Myocyte (in vitro differentiated cells): ENCODE results near the gene PCBD1. TPM values are rescaled to one million over a fixed set of nuclear protein-coding genes. Genes with fewer than 3 reads are reported as not detected.

ENCODE experiments used
- DNase-seq: peaks from one replicate; pipeline ENCODE4 v3.0.0-alpha.2; 2012; ENCODE audit warnings: low read depth
- total RNA-seq: library from RNA; depleted of rRNA; stranded (reverse); fragments of >200 nt; gene quantifications from 2 replicates; pipeline ENCODE4 v1.2.3, GENCODE V29; 2014

Gene PCBD1
- total RNA-seq, 1 donor from 2014 or later = 58.8 TPM

- DNase-seq = no peak
Observed at GRCh38 chr10:70836319-70836718, 52.0 kb downstream of the PCBD1 start.

- no peak for DNase-seq
Observed at GRCh38 chr10:70834441-70835151, 53.8 kb downstream of the PCBD1 start.

GRCh38 chr10:70834021-70834420 lies 54.3 kb downstream of the PCBD1 start:
- DNase-seq = no peak

GRCh38 chr10:70833601-70834000 lies 54.8 kb downstream of the PCBD1 start:
- no peak for DNase-seq

Other genes starting within 250 kb of the PCBD1 start
- 7.1 and 7.5 TPM in 2 replicates for gene ADAMTS14, start 216.1 kb downstream of the PCBD1 start, total RNA-seq
- gene TBATA, start 103.2 kb downstream of the PCBD1 start, total RNA-seq = not detected in 2 replicates
- gene SGPL1, start 72.6 kb downstream of the PCBD1 start, total RNA-seq = 19.8 and 27.7 TPM in 2 replicates